Ovary (tissue), 3 donors: ENCODE results near the gene GALNT17.

Experiments used
- CTCF ChIP-seq, 3 donors: fragments of 450-650 bp in 2 of 3; fragments of 200-600 bp in 1 of 3; IDR thresholded peaks; one replicate each; pipeline versions ENCODE4 v1.5.1 to v1.8.0; 2016 to 2022; ENCODE audit warnings: antibody characterized with exemption in 3 of 3, mild to moderate bottlenecking in 1 of 3
- EP300 ChIP-seq: sonication (generic); formaldehyde crosslinking; IDR thresholded peaks from one replicate; pipeline ENCODE4 v1.6.1; 2017; ENCODE audit warnings: antibody characterized with exemption
- POLR2A ChIP-seq: fragments of 450-650 bp; IDR thresholded peaks from one replicate; pipeline ENCODE4 v1.6.1; 2017; ENCODE audit warnings: antibody characterized with exemption, mild to moderate bottlenecking, moderate library complexity
- donor health status: DM: no; HTN: no; CAD: no.

- TF ChIP-seq CTCF (IDR thresholded peaks at IDR 0.05) (no peak), EP300 (no peak), POLR2A (no peak)
Observed at GRCh38 chr7:71301167-71301566, 169.2 kb downstream of the GALNT17 start.
